IPS-11a (cell line): ENCODE results near the gene RUNDC3A.

Experiments used
- H3K4me3 ChIP-seq: one replicate; pipeline ENCODE4 v1.5.1; 2013; ENCODE audit warnings: low read depth, low read length, control low read depth

RUNDC3A gene

DNA sequence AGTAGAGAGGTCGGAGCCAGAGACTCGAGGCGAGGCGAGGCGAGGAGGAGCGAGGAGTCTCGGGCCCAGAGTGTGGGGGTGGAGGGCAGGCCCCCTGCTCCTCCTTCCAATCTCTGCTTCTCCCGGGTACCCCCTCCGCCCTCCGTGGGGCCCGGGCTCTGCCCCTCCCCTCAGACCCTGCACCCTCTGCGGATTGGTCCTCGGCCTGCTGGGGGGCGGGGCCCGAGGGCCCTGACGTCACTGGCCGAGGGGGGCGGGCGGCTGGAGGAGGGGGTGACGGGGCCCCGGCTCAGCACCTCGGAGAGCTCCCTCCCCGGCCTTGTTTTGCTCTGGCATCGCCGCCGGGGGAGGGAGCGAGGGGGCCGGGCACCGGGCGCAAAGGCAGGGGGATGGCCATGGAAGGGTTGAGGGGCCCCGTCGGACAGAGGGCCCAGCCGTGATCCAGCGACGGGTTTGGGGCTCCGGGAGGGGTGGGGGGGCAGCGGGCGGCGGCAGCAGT is at the start of gene RUNDC3A:
RUNDC3A (plus strand) TSS at position 282 of the 499 bp plus-strand sequence. CDS start 232 bp downstream, outside the sequence.
- peak within 1 kb of the TSS; percentile 47 for H3K4me3 ChIP-seq

DNA sequence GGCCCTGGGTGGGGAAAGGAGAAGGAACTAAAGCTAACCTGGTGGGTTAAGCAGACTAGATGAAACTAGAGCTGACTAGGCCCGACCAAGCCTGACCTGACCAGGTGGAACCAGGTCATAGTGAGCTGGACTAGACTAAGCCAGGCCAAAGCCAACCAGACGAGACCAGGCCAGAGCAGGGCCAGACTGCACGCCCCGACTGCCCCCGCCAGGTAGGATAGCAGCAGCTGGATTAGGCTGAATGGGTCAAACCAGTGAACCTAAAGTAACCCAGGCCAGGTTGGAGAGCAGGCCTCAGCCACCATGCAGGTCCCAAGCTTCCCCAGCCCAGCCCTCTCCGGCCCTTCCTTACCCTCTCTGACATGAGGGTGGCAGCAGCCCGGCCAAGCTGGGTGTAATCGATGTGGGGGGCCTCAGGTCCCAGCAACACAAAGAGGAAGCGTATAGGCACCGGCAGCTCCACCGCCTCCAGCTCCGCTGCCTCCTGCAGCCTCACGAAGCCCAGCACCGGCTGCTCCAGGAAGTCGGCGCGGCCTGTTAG is 49.5 kb upstream of the RUNDC3A start:
- no peak overlapping the region for H3K4me3 ChIP-seq

DNA sequence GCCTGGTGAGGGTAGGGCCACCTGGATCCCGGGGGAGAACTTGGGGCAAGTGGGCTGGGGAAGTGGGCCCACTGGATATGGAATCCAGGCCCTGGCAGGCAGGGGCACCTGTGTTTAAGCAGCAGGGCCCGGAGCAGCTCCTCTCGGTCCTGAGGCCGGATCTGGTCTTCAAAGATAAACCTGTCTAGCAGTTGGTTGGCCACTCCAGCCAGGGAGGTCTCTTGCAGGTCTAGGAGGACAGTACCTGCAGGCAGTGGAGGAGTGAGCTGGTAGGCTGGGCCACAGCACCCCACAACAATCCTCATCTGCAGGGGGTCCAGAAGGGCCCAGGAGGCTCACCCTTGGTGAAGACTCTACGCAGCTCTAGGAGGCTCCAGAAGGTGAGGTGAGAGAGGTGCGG is 48.1 kb upstream of the RUNDC3A start:
- H3K4me3 ChIP-seq, result no peak overlapping the region

DNA sequence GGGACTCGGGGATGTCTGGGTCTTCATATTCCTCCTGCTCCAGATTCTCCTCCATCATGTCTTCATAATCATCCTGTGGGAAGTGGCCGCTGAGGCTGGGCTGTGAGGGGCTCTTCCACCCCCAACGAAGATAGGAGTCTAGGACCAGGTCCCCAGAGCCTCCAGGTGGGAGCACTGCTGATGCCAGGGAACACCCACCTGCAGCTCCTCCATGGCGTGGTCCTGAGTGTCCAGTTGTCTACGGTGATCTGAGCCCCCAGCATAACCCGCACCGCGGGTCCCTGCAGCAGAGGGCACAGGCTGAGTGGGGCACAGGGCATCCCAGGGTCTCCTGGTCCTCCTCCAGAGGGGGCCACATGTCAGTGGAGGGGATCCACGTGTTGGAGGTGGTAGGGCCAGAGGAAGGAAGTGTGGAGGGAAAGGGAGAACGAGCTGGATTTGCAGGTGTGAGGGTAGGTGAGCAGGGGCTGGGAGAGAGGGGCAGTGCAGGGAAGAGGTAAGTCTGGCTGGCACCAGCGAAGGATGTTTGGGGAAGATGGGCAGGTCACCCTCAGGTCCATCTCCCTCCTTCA is 45.7 kb upstream of the RUNDC3A start:
- no peak overlapping the region for H3K4me3 ChIP-seq

DNA sequence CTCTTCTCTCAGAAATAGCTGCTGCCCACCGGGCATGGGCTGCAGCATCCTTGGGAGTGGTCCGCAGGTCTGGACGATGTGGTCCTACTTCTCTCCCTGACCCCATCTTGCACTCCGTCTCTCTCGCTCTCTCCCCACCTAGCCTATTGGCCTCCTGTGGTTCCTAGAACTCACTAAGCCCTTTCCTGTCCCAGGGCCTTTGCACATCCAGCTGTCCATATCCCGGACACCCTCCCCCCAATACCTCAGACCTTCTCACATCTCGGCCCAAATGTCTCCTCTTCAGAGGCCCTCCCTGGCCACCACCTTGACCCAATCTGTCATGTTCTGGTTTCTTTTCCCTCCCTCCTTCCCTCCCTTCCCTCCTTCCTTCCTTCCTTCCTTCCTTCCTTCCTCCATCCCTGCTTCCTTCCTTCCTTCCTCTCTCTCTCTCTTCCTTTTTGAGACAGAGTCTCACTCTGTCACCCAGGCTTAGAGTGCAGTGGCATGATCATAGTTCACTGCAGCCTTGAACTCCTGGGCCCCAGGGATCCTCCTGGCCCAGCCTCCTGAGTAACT is 45.0 kb upstream of the RUNDC3A start:
- H3K4me3 ChIP-seq, result no peak overlapping the region

DNA sequence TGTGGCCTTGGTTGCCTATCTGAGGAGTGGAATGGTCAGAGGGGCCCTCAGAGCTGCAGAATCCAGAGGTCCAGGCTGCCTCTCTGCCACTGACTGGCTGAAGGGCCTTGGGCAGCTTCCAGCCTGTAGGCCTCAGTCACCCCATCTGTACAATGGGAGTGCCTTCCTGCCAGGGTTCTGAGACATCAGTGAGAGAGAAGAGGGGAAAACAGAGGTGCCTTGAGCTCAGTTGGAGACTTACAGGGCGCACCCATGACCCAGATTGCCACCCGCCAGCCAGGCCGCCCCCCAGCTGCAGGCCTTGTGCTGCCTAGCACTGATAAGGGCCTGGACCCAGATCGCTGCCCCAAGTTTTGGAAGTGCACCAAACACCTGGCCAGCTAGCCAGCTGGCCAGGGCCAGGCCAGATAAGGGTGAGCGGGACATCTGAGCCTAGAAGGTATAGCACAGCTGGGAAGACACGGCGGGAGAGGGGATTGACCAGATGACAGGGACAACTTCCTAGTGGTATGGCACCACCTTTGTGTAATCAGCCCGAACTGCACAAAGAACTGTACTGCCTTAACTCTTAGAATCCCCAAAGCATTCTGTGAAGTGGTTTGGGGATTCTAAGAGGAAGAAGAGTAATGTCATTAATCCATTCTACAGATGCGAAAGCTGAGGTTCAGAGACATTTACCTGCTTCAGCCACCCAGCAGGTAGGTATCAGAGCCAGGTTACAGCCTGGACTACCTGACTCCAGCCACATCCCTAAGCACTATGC is 41.8 kb upstream of the RUNDC3A start:
- no peak overlapping the region for H3K4me3 ChIP-seq

DNA sequence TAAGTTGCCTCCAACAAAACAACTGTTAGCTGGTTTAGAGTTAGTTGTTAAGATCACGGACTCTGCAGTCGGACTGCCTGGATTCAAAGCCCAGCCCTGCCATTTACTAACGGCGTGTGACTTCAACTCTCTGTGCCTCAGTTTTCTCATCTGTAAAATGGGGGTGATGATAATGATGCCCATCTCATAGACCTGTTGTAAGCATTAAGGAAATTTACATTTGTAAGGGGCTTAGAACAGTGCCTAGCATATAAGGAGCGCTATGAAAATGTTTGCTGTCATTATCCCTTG is 41.3 kb upstream of the RUNDC3A start:
- H3K4me3 ChIP-seq, result no peak overlapping the region

DNA sequence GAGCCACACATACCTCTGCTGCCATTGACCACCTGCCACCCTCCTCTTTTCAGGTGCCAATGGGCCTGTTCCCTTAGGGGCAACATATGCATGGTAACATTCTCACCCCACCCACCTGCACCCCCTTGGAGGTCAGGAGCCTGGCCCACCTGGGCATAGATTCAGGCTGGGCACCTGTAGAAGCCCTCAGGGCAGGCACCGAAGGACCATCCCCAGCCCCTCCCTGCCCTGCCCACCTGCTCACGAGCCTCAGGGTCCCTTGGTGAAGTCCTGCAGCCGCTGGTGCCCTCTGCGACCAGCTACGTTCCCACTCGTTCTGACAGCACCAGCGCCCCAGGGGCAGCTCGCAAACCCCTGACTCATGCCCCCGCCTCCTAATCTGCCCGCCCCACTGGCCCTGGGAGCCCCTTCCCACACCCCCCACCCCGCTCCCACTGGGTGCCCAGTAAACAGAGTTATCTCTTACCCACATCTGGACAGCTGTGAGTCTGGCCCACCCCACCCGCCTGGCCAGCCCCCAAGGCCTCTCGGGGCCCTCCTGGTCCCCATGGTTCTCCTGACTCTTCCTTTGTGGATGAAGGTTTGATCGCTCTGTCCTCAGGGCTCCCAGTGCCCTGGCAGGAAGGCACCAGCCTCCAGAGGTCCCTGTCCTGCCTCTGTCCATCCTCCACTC is 40.4 kb upstream of the RUNDC3A start, which contains the start of gene SLC4A1:
SLC4A1 (minus strand) TSS at position 318 of the 673 bp plus-strand sequence. CDS start 5,269 bp downstream, outside the sequence.
- no peak within 1 kb of the TSS for H3K4me3 ChIP-seq

DNA sequence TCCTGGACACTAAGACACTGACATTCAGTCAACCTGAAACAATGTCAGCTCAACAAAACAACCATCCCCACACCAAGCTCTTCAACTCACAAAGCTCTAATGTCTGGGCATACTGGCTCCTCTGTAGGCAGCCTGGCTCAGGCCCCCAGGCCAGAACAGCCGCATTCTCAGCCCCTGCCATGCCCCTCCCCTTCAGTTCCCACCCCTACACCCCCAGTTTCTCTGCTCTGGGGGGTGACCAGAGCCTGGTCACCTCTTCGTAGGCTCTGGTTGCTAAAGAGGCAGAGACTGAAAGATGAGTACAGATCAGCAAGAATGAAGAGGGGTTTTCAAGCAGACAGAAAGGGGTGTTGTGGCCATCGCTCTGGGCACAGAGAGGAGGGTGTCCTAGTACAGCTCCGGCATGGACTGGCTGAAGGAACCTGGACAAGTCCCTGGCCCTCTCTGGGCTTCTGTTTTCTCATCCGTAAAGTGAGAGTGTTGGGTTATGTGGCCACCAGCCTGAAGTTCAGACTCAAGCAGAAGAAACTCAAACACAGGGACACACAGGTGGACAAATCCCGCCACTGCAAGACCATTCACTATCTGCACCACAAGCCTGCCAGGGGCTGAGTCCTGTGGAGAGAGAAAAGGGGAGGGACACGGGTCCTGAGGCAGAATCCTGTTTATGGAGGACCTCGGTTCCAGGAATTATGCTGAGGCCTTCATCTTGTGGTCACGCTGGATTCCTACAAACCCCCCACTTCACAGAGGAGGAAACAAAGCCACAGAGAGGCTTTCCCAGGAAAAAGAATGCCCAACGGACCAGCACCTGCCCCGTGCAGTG is 39.5 kb upstream of the RUNDC3A start:
- no peak overlapping the region for H3K4me3 ChIP-seq

DNA sequence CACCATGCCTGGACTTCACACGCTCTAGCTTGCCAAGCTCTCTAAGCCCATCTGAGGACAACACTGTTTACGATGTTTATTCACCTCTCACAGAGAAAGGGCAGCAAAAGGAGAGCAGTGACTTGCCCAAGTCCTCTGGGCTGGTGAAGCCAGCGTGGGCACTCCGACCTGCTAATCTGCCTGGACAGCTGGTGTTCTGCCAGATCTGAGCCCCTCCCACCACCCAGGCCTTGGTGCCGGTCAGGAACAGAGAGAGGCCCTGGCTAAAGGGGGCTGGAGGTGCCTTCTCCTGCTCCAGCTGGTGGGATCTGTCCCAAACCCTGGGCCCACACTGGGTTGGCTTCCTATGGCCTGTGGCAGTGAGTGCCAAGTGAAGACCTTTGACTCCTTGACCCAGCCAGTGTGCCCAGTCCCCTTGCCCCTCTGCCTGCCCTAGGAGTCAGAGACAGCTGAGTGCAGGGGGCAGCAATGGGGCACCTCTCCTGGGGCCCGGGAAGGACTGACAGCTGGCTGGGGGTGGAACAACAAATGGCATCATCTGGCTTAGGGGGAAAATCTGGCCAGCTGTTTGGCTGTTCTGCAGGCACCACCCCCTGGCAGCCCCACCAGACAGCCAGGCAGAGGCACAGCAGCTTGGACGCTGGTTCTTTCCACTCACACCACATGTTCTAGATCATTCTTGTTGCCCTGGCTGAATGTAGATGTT is 38.7 kb upstream of the RUNDC3A start:
- H3K4me3 ChIP-seq, result no peak overlapping the region

DNA sequence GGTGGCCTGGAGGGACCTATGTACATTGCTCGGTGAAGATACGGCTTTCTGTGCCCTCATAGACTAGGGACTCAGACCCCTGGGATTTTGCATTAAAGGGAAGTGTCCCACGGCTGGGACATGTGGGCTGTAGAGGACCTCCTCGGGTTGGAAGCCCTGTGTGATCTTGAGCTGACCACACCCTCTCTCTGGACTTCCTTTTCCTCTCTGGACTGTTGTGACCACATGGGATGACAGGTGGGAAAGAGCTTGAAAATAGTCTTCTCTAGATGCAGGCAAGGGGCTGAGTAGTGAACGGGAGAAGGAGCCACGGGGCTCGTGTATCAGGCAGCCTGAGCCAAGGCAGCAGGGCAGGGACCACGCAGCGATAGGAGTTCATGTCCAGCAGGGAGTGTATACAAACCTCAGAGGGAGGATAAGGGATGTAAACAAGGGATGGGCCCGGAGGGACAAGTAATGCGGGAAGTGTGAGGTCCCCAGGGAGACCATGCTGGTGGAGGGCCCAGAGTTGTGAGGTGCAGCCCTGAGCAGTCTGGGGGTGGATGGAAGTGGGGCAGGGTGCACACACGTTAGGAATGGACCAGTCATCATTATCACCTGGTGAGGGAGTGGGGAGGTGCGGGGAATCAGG is 36.0 kb upstream of the RUNDC3A start:
- H3K4me3 ChIP-seq, result no peak overlapping the region

DNA sequence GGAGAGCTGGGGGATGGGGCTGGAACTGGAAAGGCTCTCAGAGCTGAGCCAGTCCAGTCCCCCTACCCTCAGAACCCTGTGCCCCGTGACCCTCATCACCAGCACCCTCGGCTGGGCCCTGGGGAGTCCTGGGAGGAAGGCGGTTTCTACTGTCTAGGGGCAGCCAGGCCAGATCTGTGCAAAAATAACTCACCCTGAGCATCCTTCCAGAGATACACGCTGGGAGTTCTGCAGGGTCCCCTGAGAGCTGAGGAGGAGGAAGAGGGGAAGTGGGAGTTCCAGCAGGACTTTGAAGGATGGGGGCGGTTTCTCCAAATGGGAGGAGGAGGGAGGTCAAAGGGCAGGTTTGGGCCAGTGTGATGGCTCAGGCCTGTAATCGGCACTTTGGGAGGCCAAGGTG is 35.4 kb upstream of the RUNDC3A start:
- no peak overlapping the region for H3K4me3 ChIP-seq

DNA sequence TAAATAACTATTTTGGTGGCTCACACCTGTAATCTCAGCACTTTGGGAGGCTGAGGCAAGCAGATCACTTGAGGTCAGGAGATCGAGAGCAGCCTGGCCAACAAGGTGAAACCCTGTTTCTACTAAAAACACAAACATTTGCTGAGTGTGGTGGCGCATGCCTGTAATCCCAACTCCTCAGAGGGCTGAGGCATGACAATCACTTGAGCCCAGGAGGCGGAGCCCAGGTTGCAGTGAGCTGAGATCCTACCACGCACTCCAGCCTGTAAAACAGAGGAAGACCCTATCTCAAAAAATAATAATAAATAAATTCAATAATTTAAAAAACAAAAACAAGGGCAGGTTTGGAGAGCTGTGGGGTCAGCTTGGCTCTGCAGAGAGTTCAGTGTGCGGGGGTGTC is 34.8 kb upstream of the RUNDC3A start:
- no peak overlapping the region for H3K4me3 ChIP-seq

DNA sequence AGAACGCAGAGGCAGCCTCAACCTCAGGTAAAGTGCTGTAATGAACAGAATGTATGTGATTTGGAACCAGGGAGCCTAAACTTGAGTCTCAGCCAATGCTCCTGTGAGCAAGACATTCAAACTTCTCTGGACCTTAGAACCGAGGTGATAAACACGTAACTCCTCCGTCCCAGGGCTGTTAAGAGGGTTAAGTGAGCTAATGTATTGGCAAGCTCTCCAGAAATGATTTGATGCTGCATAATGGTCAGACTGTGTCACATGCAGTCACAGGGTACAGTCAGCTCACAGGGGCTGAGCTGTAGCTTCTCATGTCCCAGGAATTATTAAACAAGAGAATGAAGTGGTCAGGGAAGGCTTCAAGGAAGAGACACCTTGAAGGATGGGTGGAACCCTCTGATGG is 30.4 kb upstream of the RUNDC3A start:
- no peak overlapping the region for H3K4me3 ChIP-seq

DNA sequence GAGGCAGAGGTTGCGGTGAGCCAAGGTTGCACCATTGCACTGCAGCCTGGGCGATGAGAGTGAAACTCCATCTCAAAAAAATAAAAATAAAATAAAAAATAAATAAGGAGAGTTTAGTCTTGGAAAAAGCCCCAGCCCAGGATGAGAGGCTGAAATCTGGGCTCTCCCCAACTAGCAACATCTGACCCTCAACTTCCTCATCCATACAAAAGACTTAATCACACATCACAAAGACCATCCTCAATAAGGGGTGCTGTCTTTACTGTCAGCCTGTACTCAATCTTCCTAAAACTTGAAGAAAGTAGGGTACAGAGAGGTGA is 29.1 kb upstream of the RUNDC3A start:
- H3K4me3 ChIP-seq, result no peak overlapping the region

DNA sequence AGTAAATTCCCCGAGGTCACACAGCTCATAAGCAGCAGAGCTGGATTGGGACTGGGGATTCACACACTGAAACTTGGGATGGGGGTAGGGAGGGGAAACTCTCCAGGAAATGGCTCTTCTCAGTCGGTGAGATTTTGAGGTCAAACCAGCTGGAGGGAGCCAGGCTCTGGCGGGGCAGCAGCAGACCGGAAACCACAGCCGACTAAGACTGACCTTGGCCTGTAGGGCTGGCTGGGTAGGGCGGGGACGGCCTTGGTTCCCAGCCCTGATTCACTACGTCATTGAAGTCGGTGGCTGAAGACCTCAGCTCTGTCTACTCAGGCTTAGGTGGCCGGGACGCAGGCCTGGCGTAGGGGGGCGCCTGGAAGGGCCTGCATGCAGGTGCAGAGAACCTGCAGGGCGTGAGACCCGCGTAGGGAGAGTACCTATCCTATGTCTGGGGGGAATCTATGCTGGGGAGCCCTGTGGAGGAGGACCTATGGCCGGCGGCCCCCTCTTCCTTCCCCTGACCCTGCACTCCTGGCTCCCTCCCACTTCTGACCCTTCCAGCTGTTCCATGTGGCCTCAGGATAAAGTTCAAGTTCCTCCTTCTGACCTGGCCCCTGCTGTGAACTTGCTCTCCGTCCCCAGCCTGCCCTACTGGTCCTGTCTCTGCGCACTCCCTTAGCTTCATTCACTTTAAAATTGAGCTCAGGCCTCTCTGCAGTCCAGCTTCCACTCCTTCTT is 28.6 kb upstream of the RUNDC3A start:
- H3K4me3 ChIP-seq, result no peak overlapping the region

DNA sequence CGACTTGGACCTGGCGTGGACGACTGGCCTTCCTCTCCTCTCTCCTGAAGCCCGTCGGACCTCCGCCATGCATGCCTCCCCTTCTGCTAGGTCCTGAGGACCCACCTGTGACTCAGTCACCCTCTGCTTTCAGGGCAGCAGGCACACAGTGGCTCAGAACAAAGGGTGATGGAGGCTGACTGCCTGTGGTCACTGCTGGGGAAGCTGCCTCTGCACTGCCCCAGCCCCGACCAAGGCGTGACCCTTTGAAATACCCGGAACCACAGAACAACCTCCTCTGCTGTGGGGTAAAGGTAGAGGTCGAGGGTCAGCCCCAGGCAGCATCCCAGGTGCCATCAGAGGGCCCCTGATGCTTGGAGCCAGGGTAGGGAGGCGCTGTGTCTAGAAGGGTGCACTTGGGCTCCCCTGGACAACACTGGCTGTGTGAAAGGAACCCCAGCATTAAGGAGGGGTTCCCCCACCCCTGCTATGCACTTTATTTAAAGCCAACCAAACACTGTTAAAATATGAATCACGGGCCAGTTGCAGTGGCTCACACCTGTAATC is 27.9 kb upstream of the RUNDC3A start:
- H3K4me3 ChIP-seq, result no peak overlapping the region

DNA sequence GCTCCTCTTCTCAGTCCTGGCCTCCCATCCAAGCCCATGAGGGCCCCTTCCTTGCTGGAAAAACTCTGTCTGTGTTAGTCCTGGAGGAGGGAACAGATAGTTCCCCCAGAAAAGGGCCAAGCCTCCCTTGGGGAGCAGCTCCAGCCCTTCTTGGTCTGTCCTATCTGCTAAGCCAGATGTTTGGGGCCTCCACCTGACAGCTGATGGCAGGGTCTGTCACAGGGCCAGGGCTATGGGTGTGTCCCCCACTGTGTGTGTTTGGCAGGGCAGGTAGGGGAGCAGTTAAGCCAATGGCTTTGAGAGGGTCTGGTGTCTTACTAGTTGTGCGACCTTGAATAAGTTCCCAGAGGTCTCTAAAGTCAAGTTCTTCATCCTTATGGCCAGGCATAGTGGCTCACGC is 26.8 kb upstream of the RUNDC3A start:
- no peak overlapping the region for H3K4me3 ChIP-seq

DNA sequence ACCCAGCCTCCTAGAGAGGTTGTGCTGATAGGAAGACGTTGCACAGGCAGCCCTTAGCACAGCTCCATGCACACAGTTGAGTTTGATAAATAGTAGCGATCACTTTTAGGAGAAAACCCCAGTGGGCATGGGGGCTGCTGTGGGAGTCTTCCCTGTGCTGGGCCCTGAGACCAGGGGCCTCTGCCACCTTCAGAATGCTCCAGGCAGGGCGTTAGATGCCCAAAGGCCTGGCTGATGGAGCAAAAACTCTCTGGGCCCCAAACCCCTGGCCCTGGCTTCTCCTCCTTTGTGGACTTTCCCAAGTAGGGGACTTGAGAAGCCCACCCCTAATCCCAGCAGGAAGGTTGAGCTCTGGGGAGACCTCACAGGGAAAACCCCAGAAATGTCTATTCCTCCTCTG is 26.1 kb upstream of the RUNDC3A start:
- H3K4me3 ChIP-seq, result no peak overlapping the region
